HG03565 (cell line): Measurements from ENCODE around the gene FETUB.
"Not testable (repeated sequence)": the region's sequence is repeated elsewhere in the genome, so short reads cannot be mapped to it uniquely, and the experiment has no call there.

Experiments used
- ATAC-seq: cut with Tn5 transposase; IDR thresholded peaks from one replicate; pipeline ENCODE4 v1.9.1; 2021; ENCODE audit warnings: mild to moderate bottlenecking, moderate library complexity; ENCODE audit not compliant: unreplicated experiment

Gene FETUB

GRCh38 chr3:186668426-186668825 is 28.2 kb downstream of the FETUB start:
- no peak for ATAC-seq

GRCh38 chr3:186669378-186670084 is 29.3 kb downstream of the FETUB start:
- no peak for ATAC-seq

DNA sequence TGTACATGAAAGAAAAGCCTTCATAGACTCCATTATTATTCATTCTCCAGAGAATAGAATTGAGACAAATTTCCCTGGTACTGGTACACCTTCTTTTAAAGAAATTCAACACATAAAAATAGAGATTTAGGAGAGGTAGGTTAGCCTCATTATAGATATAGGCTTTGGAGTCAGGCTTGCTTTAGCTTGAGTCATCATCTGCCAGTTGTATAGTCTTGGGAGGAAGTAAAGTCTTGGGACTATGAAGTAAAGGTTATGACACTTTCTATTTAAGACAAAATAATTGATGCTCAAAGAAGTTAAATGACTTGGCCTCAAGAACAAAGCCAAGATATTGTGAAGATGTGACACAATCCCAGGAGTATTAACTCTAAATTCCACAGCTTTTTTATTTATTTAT is 30.0 kb downstream of the FETUB start:
- ATAC-seq, result no peak

DNA sequence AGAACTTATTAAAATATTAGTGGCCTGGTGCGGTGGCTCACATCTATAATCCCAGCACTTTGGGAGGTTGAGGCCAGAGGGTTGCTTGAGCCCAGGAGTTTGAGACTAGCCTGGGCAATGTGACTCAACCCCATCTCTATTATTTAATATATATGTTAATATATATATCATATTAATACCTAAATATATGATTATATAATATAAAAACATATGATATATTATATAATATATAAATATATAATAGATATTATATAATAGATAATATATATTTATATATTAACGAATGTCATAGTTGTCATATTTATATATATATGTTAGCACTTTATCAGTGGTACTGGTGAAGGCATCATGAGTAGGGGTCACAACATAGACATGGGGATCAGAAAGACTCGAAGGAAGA is 30.9 kb downstream of the FETUB start:
- ATAC-seq, result no peak

GRCh38 chr3:186678604-186679003 is 38.4 kb downstream of the FETUB start:
- ATAC-seq, result no peak

- ATAC-seq, result no peak
These were observed 39.0 kb downstream of the FETUB start for GRCh38 chr3:186679151-186679550.

DNA sequence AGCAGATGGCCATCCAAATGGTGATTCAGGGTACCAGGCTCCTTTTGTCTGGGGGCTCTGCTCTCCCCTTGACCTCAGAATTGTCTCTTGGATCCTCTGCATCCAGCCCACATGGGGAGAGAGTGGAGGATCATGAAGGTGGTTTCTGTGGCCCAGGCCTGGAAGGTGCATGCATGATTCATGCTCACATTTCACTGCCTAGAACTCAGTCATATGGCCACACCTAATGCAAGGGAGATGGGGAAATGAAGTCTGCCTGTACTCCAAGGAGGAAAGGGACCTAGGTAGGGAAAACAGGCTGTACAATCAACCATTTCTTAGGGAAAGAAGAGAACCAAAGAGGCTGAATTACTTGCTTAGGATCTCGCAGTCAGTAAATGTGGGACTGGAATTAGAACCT is 40.7 kb downstream of the FETUB start:
- no peak for ATAC-seq

DNA sequence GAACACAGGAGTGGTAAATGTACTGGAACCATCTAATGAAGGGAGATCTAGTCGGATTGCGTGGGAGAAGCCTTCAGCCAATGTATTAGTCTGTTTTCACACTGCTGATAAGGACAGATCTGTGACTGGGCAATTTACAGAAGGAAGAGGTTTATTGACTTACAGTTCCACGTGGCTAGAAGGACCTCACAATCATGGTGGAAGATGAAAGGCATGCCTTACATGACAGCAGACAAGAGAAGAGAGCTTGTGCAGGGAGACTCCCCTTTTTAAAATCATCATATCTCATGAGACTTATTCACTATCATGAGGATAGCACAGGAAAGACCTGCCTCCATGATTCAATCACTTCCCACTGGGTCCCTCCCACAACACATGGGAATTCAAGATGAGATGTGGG is 42.6 kb downstream of the FETUB start:
- no peak for ATAC-seq

- no peak for ATAC-seq
These were observed 43.8 kb downstream of the FETUB start for GRCh38 chr3:186683979-186684378.

DNA sequence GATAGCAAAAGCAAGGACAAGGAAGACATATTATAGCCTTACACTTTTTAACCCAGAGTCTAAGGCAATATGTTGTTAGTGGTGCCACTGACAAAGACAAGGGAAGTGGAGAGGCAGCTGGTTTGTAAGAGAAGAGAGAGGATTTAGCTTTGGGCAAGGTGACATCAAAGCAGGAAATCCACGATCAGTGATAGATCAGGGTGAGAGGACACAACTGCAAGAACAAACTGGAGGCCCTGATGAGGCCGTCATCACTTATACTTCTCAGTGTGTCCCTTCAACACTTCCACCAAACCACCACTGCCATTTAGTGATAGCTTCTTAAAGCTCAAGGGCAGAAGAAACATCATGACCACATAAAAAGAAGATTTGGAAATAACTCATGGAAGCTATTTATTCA is 46.3 kb downstream of the FETUB start:
- ATAC-seq, result not testable (repeated sequence)

DNA sequence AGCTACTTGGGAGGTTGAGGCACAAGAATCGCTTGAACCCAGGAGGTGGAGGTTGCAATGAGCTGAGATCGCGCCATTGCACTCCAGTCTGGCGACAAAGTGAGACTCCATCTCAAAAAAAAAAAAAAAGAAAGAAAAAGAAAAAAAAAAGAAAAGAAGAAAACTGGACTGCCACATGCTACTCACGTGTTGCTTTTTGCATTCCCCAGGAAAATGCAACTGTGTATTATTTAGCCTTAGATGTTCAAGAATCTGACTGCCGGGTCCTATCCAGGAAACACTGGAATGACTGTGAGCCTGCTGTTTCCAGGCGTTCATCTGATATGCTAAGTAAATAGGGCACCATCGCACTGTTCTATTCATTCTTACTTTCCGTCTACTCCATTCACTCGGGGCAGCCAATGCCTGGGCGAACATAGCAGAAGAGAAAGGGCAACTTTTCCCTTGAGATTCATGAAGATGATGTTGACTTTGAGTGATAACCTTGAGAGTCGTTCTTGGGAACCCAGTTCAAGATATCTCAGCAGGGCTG is 47.0 kb downstream of the FETUB start:
- no peak for ATAC-seq

- not testable (repeated sequence) for ATAC-seq
These were observed 50.1 kb downstream of the FETUB start for GRCh38 chr3:186690304-186690703.

DNA sequence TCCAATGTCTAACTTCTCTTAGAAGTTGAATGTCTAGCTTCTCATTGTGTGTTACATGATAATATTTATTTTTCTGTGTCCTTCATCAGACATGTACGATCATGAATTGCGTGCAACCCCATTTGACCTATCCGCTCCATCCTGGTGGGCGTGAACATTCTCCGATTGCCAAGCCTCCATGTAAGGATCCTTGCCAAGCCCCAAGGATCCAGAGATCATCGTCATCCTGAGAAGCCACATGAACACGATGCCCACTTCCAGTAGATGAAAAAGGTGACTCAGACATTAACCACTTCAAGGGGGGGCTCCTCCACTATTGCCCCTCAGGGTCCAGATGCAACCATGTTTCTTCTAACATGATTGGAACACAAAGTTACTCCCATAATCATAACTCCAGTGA is 51.5 kb downstream of the FETUB start:
- ATAC-seq, result no peak

DNA sequence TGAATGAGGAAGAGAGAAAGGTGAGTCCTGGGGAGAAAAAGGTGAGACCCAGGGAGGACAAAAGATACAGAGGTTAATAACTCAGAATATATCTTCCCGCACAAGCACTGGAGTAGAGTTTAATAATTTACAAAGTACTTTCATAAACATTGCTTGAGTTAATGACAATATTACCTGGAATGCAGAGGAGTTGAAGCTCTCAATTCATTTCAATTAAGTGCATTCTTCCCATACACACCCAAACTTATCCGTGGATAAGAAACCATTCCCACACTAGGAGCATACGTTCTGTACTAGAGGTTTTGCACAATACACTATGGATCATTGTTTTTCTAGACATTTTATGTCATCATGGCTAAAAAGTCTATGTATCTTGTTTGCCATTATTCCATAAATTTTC is 53.6 kb downstream of the FETUB start:
- ATAC-seq, result no peak

GRCh38 chr3:186694288-186695032 is 54.3 kb downstream of the FETUB start:
- ATAC-seq, result no peak

GRCh38 chr3:186696522-186696921 is 56.3 kb downstream of the FETUB start:
- ATAC-seq, result no peak

- ATAC-seq, result no peak
These were observed 57.3 kb downstream of the FETUB start for GRCh38 chr3:186697510-186697909.

DNA sequence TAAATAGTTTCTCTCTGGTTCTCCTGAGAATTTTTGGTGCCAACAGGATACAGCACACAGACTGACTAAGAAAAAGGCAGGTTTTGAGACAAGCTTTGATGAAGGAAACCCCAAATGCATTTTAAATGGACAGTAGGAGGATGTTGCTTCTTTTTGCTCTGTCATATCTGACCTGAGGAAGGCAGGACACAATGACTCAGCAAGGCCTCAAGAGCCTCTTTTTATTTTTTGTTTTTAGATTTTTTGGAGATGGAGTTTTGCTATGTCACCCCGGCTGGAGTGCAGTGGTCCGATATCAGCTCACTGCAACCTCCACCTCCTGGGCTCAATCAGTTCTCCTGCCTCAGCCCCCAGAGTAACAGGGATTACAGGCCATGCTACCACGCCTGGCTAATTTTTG is 60.1 kb downstream of the FETUB start:
- ATAC-seq, result no peak

GRCh38 chr3:186702451-186702850 is 62.3 kb downstream of the FETUB start:
- ATAC-seq, result not testable (repeated sequence)
